MCF 10A (cell line): ENCODE data around the gene AMPH. TPM values are rescaled to one million over a fixed set of nuclear protein-coding genes. Genes with fewer than 3 reads are reported as not detected.

Source experiments
- BruUV-seq: library from RNA; stranded (reverse); fragments of 400-500 nt; replicated peaks from 2 replicates; lab custom pipeline; 2021; lab: Mats Ljungman, UMichigan
- CTCF ChIA-PET: fragments of 300-600 bp; sonication (Branson Sonifier 250); formaldehyde crosslinking; extraction: SDS; loops from one replicate; lab custom pipeline; 2021; ENCODE audit warnings: antibody characterized with exemption, inconsistent platforms; lab: Yijun Ruan, JAX
- POLR2A ChIA-PET: fragments of 300-600, 350-650 bp; sonication (Branson Sonifier 250); formaldehyde crosslinking; extraction: SDS; loops from one replicate; lab custom pipeline; 2020; ENCODE audit warnings: antibody characterized with exemption, inconsistent platforms; lab: Yijun Ruan, JAX
- DNase-seq: peaks from one replicate; pipeline ENCODE4 v3.0.0-alpha.2; 2018; ENCODE audit not compliant: unreplicated experiment
- H3K27ac Mint-ChIP-seq: one replicate; pipeline ENCODE4 v1.8.0; 2022; ENCODE audit warnings: mild to moderate bottlenecking, low read depth, mixed read lengths; ENCODE audit not compliant: unreplicated experiment
- H3K27me3 Mint-ChIP-seq: one replicate; pipeline ENCODE4 v1.8.0; 2022; ENCODE audit warnings: mixed read lengths; ENCODE audit not compliant: insufficient read depth, unreplicated experiment
- H3K36me3 Mint-ChIP-seq: one replicate; pipeline ENCODE4 v1.8.0; 2022; ENCODE audit warnings: mild to moderate bottlenecking, moderate library complexity, mixed read lengths; ENCODE audit not compliant: insufficient read depth, unreplicated experiment
- H3K4me1 Mint-ChIP-seq: one replicate; pipeline ENCODE4 v1.8.0; 2022; ENCODE audit warnings: mixed read lengths; ENCODE audit not compliant: insufficient read depth, unreplicated experiment
- H3K4me3 Mint-ChIP-seq: one replicate; pipeline ENCODE4 v1.8.0; 2022; ENCODE audit warnings: mild to moderate bottlenecking, moderate library complexity, mixed read lengths; ENCODE audit not compliant: unreplicated experiment
- H3K9me3 Mint-ChIP-seq: one replicate; pipeline ENCODE4 v1.8.0; 2022; ENCODE audit warnings: mixed read lengths; ENCODE audit not compliant: unreplicated experiment
- CTCF ChIP-seq: fragments of 200-600 bp; IDR thresholded peaks from one replicate; pipeline ENCODE4 v1.8.0; 2022; ENCODE audit warnings: antibody characterized with exemption, mild to moderate bottlenecking; ENCODE audit not compliant: unreplicated experiment
- intact Hi-C: fragments of 100-400 bp; cut with micrococcal nuclease; formaldehyde crosslinking; loops from 2 replicates; pipeline ENCODE4 v1.14.1; 2022
- total RNA-seq: library from RNA; stranded (reverse); gene quantifications from 2 replicates; pipeline ENCODE4 v1.2.3, GENCODE V29; 2022

The AMPH gene
- total RNA-seq, 1 experiment from 2014 or later: 0.63 TPM

GRCh38 chr7:38660427-38661099, 29.4 kb upstream of the AMPH start:
- POLR2A ChIA-PET: interaction anchor here (0.6 to 0.8 kb wide), 3 partner anchors 12 to 42 kb away, joined by 3 to 4 read pairs (median 4); no protein-coding TSS in a partner anchor
- H3K36me3 Mint-ChIP-seq: no peaks in the 10 kb centered on the region

GRCh38 chr7:38659931-38660330, 28.8 kb upstream of the AMPH start:
- H3K27me3 Mint-ChIP-seq: peaks cover 19% of the 10 kb centered on the region
- H3K36me3 Mint-ChIP-seq: no peaks in the 10 kb centered on the region
- POLR2A ChIA-PET: interaction anchor here (0.6 to 0.8 kb wide), 3 partner anchors 13 to 43 kb away, joined by 3 to 4 read pairs (median 4); no protein-coding TSS in a partner anchor
- no peak for DNase-seq
- CTCF ChIA-PET: interaction anchor here (0.6 to 3.1 kb wide), 15 partner anchors 10 to 266 kb away, joined by 3 to 16 read pairs (median 4); no protein-coding TSS in a partner anchor
- H3K9me3 Mint-ChIP-seq: peaks cover 13% of the 10 kb centered on the region
- BruUV-seq: no TSS peak
- intact Hi-C loops: loop anchor here (1.0 kb wide), 2 partner anchors 208 to 262 kb away; no protein-coding TSS in a partner anchor
- no peak overlapping the region for H3K4me3 Mint-ChIP-seq
- no peak overlapping the region for H3K27ac Mint-ChIP-seq
- TF ChIP-seq CTCF: no peak
- H3K4me1 Mint-ChIP-seq: no peaks in the 10 kb centered on the region

More at GRCh38 chr7:38660427-38661099, 29.4 kb upstream of the AMPH start:
- CTCF ChIA-PET: interaction anchor here (0.6 to 3.1 kb wide), 16 partner anchors 9 to 299 kb away, joined by 3 to 16 read pairs (median 4); no protein-coding TSS in a partner anchor
- peaks cover 13% of the 10 kb centered on the region for H3K27me3 Mint-ChIP-seq
- H3K9me3 Mint-ChIP-seq: peaks cover 15% of the 10 kb centered on the region
- intact Hi-C loops: loop anchor here (1.0 kb wide), 2 partner anchors 208 to 262 kb away; no protein-coding TSS in a partner anchor
- BruUV-seq: no TSS peak
- no peak overlapping the region for H3K27ac Mint-ChIP-seq
- H3K4me3 Mint-ChIP-seq: no peak overlapping the region
- peak; percentile 62 for DNase-seq
- H3K4me1 Mint-ChIP-seq: no peaks in the 10 kb centered on the region
- peak; percentile 55 for TF ChIP-seq CTCF

GRCh38 chr7:38658921-38659320, 27.7 kb upstream of the AMPH start:
- Mint-ChIP-seq H3K9me3 (peaks cover 3% of the 10 kb centered on the region), H3K36me3 (no peaks in the 10 kb centered on the region), H3K4me1 (no peaks in the 10 kb centered on the region), H3K27me3 (peaks cover 29% of the 10 kb centered on the region), H3K4me3 (no peak overlapping the region), H3K27ac (no peak overlapping the region)
- peak; percentile 37 for DNase-seq
- ChIA-PET POLR2A (no interaction called here), CTCF (interaction anchor here (0.5 to 3.1 kb wide), 9 partner anchors 14 to 259 kb away, joined by 3 to 16 read pairs (median 3); no protein-coding TSS in a partner anchor)
- intact Hi-C loops: no loop called here
- TF ChIP-seq CTCF: no peak
- BruUV-seq: no TSS peak

GRCh38 chr7:38656968-38657367, 25.8 kb upstream of the AMPH start:
- H3K27me3 Mint-ChIP-seq: peaks cover 31% of the 10 kb centered on the region
- POLR2A ChIA-PET: no interaction called here
- CTCF ChIA-PET: interaction anchor here (0.7 to 1.2 kb wide), 3 partner anchors 16 to 91 kb away, joined by 3 to 5 read pairs (median 3); partner anchors contain the start of gene AMPH

More at GRCh38 chr7:38656968-38657367, 25.8 kb upstream of the AMPH start:
- peak; percentile 33 for DNase-seq
- no peak for TF ChIP-seq CTCF
- Mint-ChIP-seq H3K4me3 (no peak overlapping the region), H3K4me1 (no peaks in the 10 kb centered on the region), H3K9me3 (no peaks in the 10 kb centered on the region), H3K27ac (no peak overlapping the region), H3K36me3 (no peaks in the 10 kb centered on the region)
- intact Hi-C loops: no loop called here
- no TSS peak for BruUV-seq
